ENCODE results near the gene PDE11A.

DNA sequence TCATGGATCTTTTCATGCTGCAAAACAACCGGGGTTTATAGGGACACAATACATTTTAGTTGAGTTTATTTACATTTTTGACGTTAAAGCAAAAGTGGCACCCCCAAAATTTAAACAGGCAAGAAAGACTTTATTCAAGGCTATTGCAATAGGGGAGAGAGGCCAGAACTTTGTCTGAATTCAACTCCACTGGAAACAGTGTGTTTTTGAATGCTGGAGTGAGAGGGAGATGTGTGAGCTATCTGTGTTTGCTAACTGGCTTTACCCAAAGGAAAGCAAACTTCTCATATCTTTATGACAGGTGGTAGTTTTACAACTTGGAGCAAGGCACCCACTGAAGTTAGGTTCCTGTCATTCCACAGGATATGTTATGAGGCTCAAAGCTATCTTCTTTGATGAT, 472.6 kb downstream of the PDE11A start:
- TF ChIP-seq POLR2A (IDR thresholded peaks at IDR 0.05) (no peak), CTCF (IDR thresholded peaks at IDR 0.05) (no peak), POLR2AphosphoS5 (IDR thresholded peaks at IDR 0.05) (no peak)
